IMR-90 (cell line): ENCODE measurements around the gene CPTP. TPM values are rescaled to one million over a fixed set of nuclear protein-coding genes. Genes with fewer than 3 reads are reported as not detected.

Source experiments
- ATAC-seq: fragments of 200-7000 bp; cut with Tn5 transposase; 2 replicates; pipeline ENCODE4 v1.9.1; 2020; ENCODE audit warnings: low read depth, mild to moderate bottlenecking, moderate library complexity
- BruUV-seq: library from RNA; stranded (reverse); fragments of 400-500 nt; replicated peaks from 2 replicates; lab custom pipeline; 2021; lab: Mats Ljungman, UMichigan
- CTCF ChIA-PET: fragments of 300-600 bp; formaldehyde crosslinking; extraction: SDS; loops from one replicate; lab custom pipeline; 2021; ENCODE audit warnings: antibody characterized with exemption; lab: Yijun Ruan, JAX
- POLR2A ChIA-PET: fragments of 300-600 bp; sonication (Branson Sonifier 250); formaldehyde crosslinking; loops from one replicate; lab custom pipeline; 2022; ENCODE audit warnings: antibody characterized with exemption; ENCODE audit not compliant: unreplicated experiment; lab: Charles Lee
- DNase-seq: peaks from one replicate; pipeline ENCODE4 v3.0.0; 2013
- H2AFZ ChIP-seq: replicated peaks from 2 replicates; pipeline ENCODE3; 2013; ENCODE audit warnings: low read length, mild to moderate bottlenecking; ENCODE audit not compliant: poor library complexity
- H2AK5ac ChIP-seq: 2 replicates; pipeline ENCODE4 v1.6.1; 2013; ENCODE audit warnings: low read depth, low read length, inconsistent platforms
- H2AK9ac ChIP-seq: replicated peaks from 2 replicates; pipeline ENCODE3; 2013; ENCODE audit warnings: mild to moderate bottlenecking, low read depth, low read length, moderate library complexity; ENCODE audit not compliant: poor library complexity
- H2BK120ac ChIP-seq: 2 replicates; pipeline ENCODE4 v1.6.1; 2013; ENCODE audit warnings: low read depth, low read length, inconsistent platforms
- H2BK15ac ChIP-seq: 3 replicates; pipeline ENCODE4 v1.6.1; 2013; ENCODE audit warnings: low read depth, low read length, inconsistent platforms
- H2BK20ac ChIP-seq: 2 replicates; pipeline ENCODE4 v1.6.1; 2013; ENCODE audit warnings: low read depth, mild to moderate bottlenecking, inconsistent platforms, low read length, moderate library complexity
- H2BK5ac ChIP-seq: 2 replicates; pipeline ENCODE4 v1.6.1; 2013; ENCODE audit warnings: mild to moderate bottlenecking, low read depth, low read length, inconsistent platforms; ENCODE audit not compliant: poor library complexity, severe bottlenecking
- H3K14ac ChIP-seq: replicated peaks from 2 replicates; pipeline ENCODE4 v1.6.1; 2013; ENCODE audit warnings: low read depth, low read length, inconsistent platforms
- H3K18ac ChIP-seq: 2 replicates; pipeline ENCODE4 v1.6.1; 2013; ENCODE audit warnings: low read depth, low read length, control low read depth
- H3K23ac ChIP-seq: 2 replicates; pipeline ENCODE4 v1.6.1; 2013; ENCODE audit warnings: low read depth, low read length, inconsistent platforms
- H3K27ac ChIP-seq: 2 replicates; pipeline ENCODE4 v1.5.1; 2013; ENCODE audit warnings: mild to moderate bottlenecking, control low read depth, low read length; ENCODE audit not compliant: insufficient read depth
- H3K27me3 ChIP-seq: 2 replicates; pipeline ENCODE4 v1.6.1; 2013; ENCODE audit warnings: low read length; ENCODE audit not compliant: control insufficient read depth, insufficient read depth
- H3K36me3 ChIP-seq: 2 replicates; pipeline ENCODE4 v1.6.1; 2013; ENCODE audit warnings: low read length, mixed read lengths; ENCODE audit not compliant: control insufficient read depth, insufficient read depth
- H3K4ac ChIP-seq: 2 replicates; pipeline ENCODE4 v1.6.1; 2013; ENCODE audit warnings: low read depth, low read length, inconsistent platforms
- H3K4me1 ChIP-seq: 2 replicates; pipeline ENCODE4 v1.6.1; 2013; ENCODE audit warnings: low read length, mixed read lengths; ENCODE audit not compliant: control insufficient read depth, insufficient read depth
- H3K4me2 ChIP-seq: 2 replicates; pipeline ENCODE4 v1.6.1; 2013; ENCODE audit warnings: low read depth, mild to moderate bottlenecking, control low read depth, low read length, moderate library complexity
- H3K4me3 ChIP-seq: 2 replicates; pipeline ENCODE4 v1.5.1; 2013; ENCODE audit warnings: low read depth, mild to moderate bottlenecking, control low read depth, low read length, moderate library complexity; ENCODE audit not compliant: insufficient read depth
- H3K56ac ChIP-seq: 2 replicates; pipeline ENCODE4 v1.6.1; 2013; ENCODE audit warnings: low read length, inconsistent platforms; ENCODE audit not compliant: insufficient read depth; ENCODE audit errors: extremely low read depth
- H3K79me1 ChIP-seq, 2 experiments: 2 replicates each; pipeline ENCODE4 v1.6.1; 2013; ENCODE audit warnings: low read length in 2 of 2, inconsistent platforms in 1 of 2, low read depth in 1 of 2
- H3K9ac ChIP-seq: 2 replicates; pipeline ENCODE4 v1.6.1; 2013; ENCODE audit warnings: low read depth, low read length, control low read depth
- H3K9me1 ChIP-seq: 2 replicates; pipeline ENCODE4 v1.6.1; 2013; ENCODE audit warnings: low read length, inconsistent platforms; ENCODE audit not compliant: insufficient read depth
- H3K9me3 ChIP-seq: 2 replicates; pipeline ENCODE4 v1.6.1; 2013; ENCODE audit warnings: low read length; ENCODE audit not compliant: control insufficient read depth, insufficient read depth
- H4K20me1 ChIP-seq: 2 replicates; pipeline ENCODE4 v1.6.1; 2013; ENCODE audit warnings: low read length, inconsistent platforms; ENCODE audit not compliant: insufficient read depth
- H4K5ac ChIP-seq: 2 replicates; pipeline ENCODE4 v1.6.1; 2013; ENCODE audit warnings: mild to moderate bottlenecking, low read depth, low read length, control low read depth
- H4K8ac ChIP-seq, 2 experiments: 2 replicates each; pipeline ENCODE4 v1.6.1; 2013; ENCODE audit warnings: low read depth in 2 of 2, low read length in 2 of 2, control low read depth in 1 of 2, inconsistent platforms in 1 of 2
- H4K91ac ChIP-seq: 2 replicates; pipeline ENCODE4 v1.6.1; 2013; ENCODE audit warnings: low read depth, low read length, inconsistent platforms; ENCODE audit not compliant: insufficient read depth
- CEBPB ChIP-seq: IDR thresholded peaks from 2 replicates; pipeline ENCODE4 v1.6.1; 2012; ENCODE audit warnings: low read depth, low read length, improper control_type of control experiment
- POLR2A ChIP-seq: IDR thresholded peaks from 2 replicates; pipeline ENCODE4 v1.6.1; 2012; ENCODE audit warnings: mild to moderate bottlenecking, low read depth, low read length
- WGBS, 2 experiments: methylation state at CpG; one replicate each; pipeline versions ENCODE4 v1.1.5 to v1.1.7; 2013; ENCODE audit warnings: missing lambda C conversion rate in 2 of 2; ENCODE audit not compliant: insufficient read length in 1 of 2; ENCODE audit errors: extremely low coverage in 2 of 2; 5-methylcytosine and 5-hydroxymethylcytosine counted together
- dilution Hi-C: fragments of 300-500 bp; cut with HindIII; formaldehyde crosslinking; loops from one replicate; pipeline ENCODE4 v1.14.3; 2018; ENCODE audit warnings: low sequenced_read_pairs; ENCODE audit not compliant: unreplicated experiment
- in situ Hi-C: fragments of 300-500 bp; cut with MboI; formaldehyde crosslinking; loops from 3 replicates; pipeline ENCODE4 v1.14.3; 2019; ENCODE audit warnings: low sequenced_read_pairs, inconsistent platforms, mixed read lengths
- intact Hi-C: fragments of 100-400 bp; cut with micrococcal nuclease; formaldehyde crosslinking; loops from 2 replicates; pipeline ENCODE4 v1.10.0; 2022
- polyA plus RNA-seq, 3 experiments: library from polyadenylated mRNA; depleted of rRNA; stranded (reverse); fragments of >200 nt; gene quantifications; 2 replicates each; pipeline ENCODE4 v1.2.3, GENCODE V29; 2012; ENCODE audit warnings: low replicate concordance in 1 of 3
- total RNA-seq: library from RNA; depleted of rRNA; stranded (reverse); fragments of >200 nt; gene quantifications from 2 replicates; pipeline ENCODE4 v1.2.3, GENCODE V29; 2012

The CPTP gene
- total and polyA plus RNA-seq, 2 of the 4 experiments (the other 2 are of a cell fraction): 2.7 to 12.1 TPM

GRCh38 chr1:1308756-1309250, 15.8 kb upstream of the CPTP start:
- H3K4me3 ChIP-seq: peak overlapping the region; percentile 95
- POLR2A ChIA-PET: no interaction called here
- no peak overlapping the region for H2BK20ac ChIP-seq
- CTCF ChIA-PET: no interaction called here
- peak overlapping the region; percentile 49 for H4K91ac ChIP-seq
- H2BK5ac ChIP-seq: peak overlapping the region; percentile 42
- H3K4ac ChIP-seq: peak overlapping the region; percentile 71
- H3K23ac ChIP-seq: peak overlapping the region; percentile 38; the same call in 1 of the 2 replicates
- H3K4me1 ChIP-seq: peaks cover 31% of the 10 kb centered on the region
- no peak overlapping the region; the same call in 1 of the 2 replicates for H3K18ac ChIP-seq
- H3K79me1 ChIP-seq: peaks cover 6 to 52% of the 10 kb centered on the region in 2 experiments
- H2AK9ac ChIP-seq: peak overlapping the region; percentile 98
- H3K27me3 ChIP-seq: no peaks in the 10 kb centered on the region
- 0 out of 2 replicates have a peak overlapping the region, but pooled peaks have one; percentile 17 for H3K56ac ChIP-seq
- peak overlapping the region; percentile 36; the same call in 1 of the 2 replicates for H2AK5ac ChIP-seq
- peaks cover 38% of the 10 kb centered on the region for H3K36me3 ChIP-seq
- no peak overlapping the region for H4K5ac ChIP-seq
- no peaks in the 10 kb centered on the region for H3K9me3 ChIP-seq
- H3K4me2 ChIP-seq: peak overlapping the region; percentile 76
- H2BK15ac ChIP-seq: no peak overlapping the region
- TSS peak; percentile 56 for BruUV-seq
- H4K20me1 ChIP-seq: peaks cover 54% of the 10 kb centered on the region
- H2BK120ac ChIP-seq: no peak overlapping the region
- peaks cover 3% of the 10 kb centered on the region for H3K9me1 ChIP-seq
- peak overlapping the region; percentile 82 for H3K9ac ChIP-seq
- dilution Hi-C loops: no loop called here
- peak overlapping the region; percentile 88 for H2AFZ ChIP-seq
- H3K27ac ChIP-seq: peak overlapping the region; percentile 94
- DNase-seq: no peak
- TF ChIP-seq POLR2A (peak; percentile 19; the same call in 1 of the 2 replicates), CEBPB (no peak)
- no peak overlapping the region; a peak in 1 of 4 replicates for H4K8ac ChIP-seq
- WGBS, 2 experiments: 0% methylated on average over 35 of the region's 66 CpGs; no CpG with 5 or more reads in 1 of the 2 experiments
- intact Hi-C loops: loop anchor here (5.0 kb wide), 2 partner anchors 48 to 187 kb away; partner anchors contain the start of gene MXRA8
- H3K14ac ChIP-seq: peak overlapping the region; percentile 69; the same call in 1 of the 2 replicates
- in situ Hi-C loops: no loop called here
- ATAC-seq: no peak
